ENCODE measurements around the gene FYCO1. TPM values are rescaled to one million over a fixed set of nuclear protein-coding genes. Genes with fewer than 3 reads are reported as not detected.
A peak's percentile ranks its signal among the peaks of the same experiment; 100 is the strongest.
"Not testable (repeated sequence)": the region's sequence is repeated elsewhere in the genome, so short reads cannot be mapped to it uniquely, and the experiment has no call there.

Gene FYCO1
- total RNA-seq, 1 donor from 2014 or later: 40.9 TPM

GRCh38 chr3:46007280-46007679, 11.7 kb upstream of the FYCO1 start:
- peaks cover 8% of the 10 kb centered on the region for H3K4me1 ChIP-seq
- H3K36me3 ChIP-seq: no peaks in the 10 kb centered on the region
- TF ChIP-seq CTCF (IDR thresholded peaks at IDR 0.05): no peak
- DNase-seq (no peak), ATAC-seq (no peak)
- intact Hi-C loops (cut with DNase I): no loop called here
- H3K4me3 ChIP-seq: no peak overlapping the region
- no peaks in the 10 kb centered on the region for H3K9me3 ChIP-seq
- H3K27ac ChIP-seq: peak overlapping the region; percentile 8
- H3K27me3 ChIP-seq (ENCODE audit: low read depth): no peaks in the 10 kb centered on the region

DNA sequence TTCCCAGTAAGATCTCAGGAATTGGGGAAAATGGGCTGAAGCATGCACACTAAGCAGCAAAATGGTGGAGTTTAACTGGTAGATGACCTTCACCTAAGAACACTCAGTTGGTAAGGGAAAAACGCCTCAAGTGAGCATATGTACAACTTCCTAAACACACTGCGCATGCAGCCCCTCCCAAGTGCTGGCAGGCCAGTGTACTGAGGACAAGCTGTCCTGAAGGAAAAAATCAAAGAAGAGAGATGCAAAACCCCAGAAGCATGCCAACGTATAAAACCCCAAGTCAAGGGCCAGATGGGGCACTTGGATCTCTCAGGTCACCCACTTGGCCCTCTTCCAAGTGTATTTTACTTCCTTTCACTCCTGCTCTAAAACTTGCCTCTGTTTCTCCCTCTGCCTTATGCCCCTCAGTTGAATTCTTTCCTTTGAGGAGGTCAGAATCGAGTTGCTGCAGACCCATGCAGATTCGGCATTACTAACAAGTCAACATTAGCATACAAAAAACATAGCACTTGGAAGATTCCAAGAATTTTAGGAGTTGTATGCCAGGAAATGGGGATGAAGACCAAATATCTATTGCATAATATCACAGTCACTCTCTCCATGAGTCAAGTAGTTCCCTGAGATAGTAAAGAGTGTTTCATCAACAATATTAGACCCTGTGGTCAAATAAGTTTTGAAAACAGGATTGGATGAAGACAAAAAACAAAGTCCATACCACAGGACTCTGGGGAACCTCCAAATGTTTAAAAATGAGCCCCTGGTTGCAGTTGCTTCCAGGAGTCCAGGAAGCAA, 10.8 kb upstream of the FYCO1 start:
- Histone ChIP-seq H3K4me3 (no peak overlapping the region), H3K9me3 (no peaks in the 10 kb centered on the region), H3K27ac (peak overlapping the region; percentile 8), H3K27me3 (ENCODE audit: low read depth) (no peaks in the 10 kb centered on the region), H3K36me3 (no peaks in the 10 kb centered on the region), H3K4me1 (peaks cover 8% of the 10 kb centered on the region)
- ATAC-seq (peak; percentile 29 to 57), DNase-seq (no peak)
- intact Hi-C loops (cut with DNase I): no loop called here
- no peak for TF ChIP-seq CTCF (IDR thresholded peaks at IDR 0.05)

DNA sequence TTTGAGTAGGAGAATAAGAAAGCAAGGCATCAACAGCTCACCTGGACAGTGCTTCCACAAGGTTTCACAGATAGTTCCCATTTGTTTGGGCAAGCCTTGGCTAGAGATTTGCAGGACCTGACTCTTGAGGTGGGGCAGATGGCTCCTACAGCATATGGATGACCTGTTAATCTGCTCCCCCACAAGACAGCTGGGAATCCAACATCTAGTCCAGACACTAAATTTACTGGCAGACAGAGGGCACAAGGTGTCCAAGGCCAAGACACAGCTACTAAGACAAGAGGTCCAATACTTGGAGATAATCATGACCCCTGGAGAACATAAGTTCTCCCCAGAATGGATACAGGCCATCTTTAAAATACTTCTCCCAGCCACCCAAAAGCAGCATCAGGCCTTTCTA, 8.1 kb upstream of the FYCO1 start:
- H3K27me3 ChIP-seq (ENCODE audit: low read depth); ATAC-seq; H3K36me3 ChIP-seq; H3K9me3 ChIP-seq; DNase-seq; H3K4me3 ChIP-seq; H3K27ac ChIP-seq; intact Hi-C loops (cut with DNase I); H3K4me1 ChIP-seq: not testable (repeated sequence)

DNA sequence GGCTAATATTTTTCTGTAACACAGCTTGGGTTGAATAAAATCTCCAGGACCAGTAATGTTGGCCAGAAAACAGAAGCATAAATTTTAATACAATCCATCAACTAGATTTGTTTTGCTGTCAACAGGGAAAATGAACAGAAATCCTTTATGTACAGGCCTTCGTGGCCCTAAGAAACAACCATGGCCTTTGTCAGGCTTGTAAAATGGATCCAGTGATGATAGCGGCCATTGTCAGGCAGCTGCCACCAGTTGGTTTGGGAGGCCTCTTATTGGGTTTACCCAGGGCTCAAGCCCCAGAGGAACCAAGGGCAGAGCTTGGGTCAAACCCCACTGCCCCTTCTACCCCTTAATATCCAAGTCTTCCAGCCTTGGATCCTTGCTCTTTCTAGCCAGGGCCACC, 5.6 kb upstream of the FYCO1 start:
- no peak for ATAC-seq
- intact Hi-C loops (cut with DNase I): no loop called here
- Histone ChIP-seq H3K9me3 (no peaks in the 10 kb centered on the region), H3K4me1 (peaks cover 8% of the 10 kb centered on the region), H3K36me3 (no peaks in the 10 kb centered on the region), H3K27me3 (ENCODE audit: low read depth) (no peaks in the 10 kb centered on the region), H3K27ac (no peak overlapping the region), H3K4me3 (no peak overlapping the region)
- no peak for DNase-seq
- TF ChIP-seq CTCF (IDR thresholded peaks at IDR 0.05): no peak

DNA sequence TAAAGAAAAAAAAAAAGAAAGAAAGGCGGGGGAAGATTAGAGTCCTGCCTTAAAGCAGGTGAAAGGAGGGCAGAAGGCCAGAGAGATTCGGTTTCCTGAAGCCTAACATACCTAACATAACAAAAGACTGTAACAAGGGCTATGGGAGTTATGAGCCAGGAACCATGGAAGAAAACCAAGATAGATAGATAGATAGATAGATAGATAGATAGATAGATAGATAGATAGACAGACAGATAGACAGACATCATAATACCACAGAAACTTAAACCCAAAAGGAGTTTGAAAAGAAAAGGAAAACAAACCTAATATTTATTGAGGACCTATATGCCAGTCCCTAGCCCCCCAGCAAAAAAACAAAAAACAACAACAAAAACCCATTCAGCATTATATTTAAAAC, 2.3 kb upstream of the FYCO1 start:
- Histone ChIP-seq H3K27ac (no peak overlapping the region), H3K9me3 (no peaks in the 10 kb centered on the region)

DNA sequence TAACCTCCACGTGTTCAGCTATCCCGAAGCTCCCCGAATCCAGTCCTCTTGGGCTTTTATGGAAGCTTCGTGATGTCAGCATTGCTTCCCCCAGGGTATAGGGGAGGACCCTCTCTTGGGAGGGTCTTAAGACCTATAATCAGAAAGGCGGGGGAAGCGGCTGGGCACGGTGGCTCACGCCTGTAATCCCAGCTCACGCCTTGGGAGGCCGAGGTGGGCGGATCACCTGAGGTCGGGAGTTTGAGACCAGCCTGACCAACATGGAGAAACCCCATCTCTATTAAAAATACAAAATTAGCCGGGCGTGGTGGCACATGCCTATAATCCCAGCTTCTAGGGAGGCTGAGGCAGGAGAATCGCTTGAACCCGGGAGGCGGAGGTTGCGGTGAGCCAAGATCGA, 1.9 kb upstream of the FYCO1 start:
- H3K4me1 ChIP-seq: peaks cover 31% of the 10 kb centered on the region
- DNase-seq; H3K27ac ChIP-seq; H3K36me3 ChIP-seq; H3K27me3 ChIP-seq (ENCODE audit: low read depth); H3K4me3 ChIP-seq; intact Hi-C loops (cut with DNase I); H3K9me3 ChIP-seq; ATAC-seq: not testable (repeated sequence)

More for the DNA sequence above, 2.3 kb upstream of the FYCO1 start:
- Histone ChIP-seq H3K36me3 (no peaks in the 10 kb centered on the region), H3K4me1 (peaks cover 27% of the 10 kb centered on the region), H3K4me3 (no peak overlapping the region), H3K27me3 (ENCODE audit: low read depth) (no peaks in the 10 kb centered on the region)
- DNase-seq (no peak), ATAC-seq (no peak)
- intact Hi-C loops (cut with DNase I): no loop called here
- no peak for TF ChIP-seq CTCF (IDR thresholded peaks at IDR 0.05)
